ENCODE results near the gene MYH10.

DNA sequence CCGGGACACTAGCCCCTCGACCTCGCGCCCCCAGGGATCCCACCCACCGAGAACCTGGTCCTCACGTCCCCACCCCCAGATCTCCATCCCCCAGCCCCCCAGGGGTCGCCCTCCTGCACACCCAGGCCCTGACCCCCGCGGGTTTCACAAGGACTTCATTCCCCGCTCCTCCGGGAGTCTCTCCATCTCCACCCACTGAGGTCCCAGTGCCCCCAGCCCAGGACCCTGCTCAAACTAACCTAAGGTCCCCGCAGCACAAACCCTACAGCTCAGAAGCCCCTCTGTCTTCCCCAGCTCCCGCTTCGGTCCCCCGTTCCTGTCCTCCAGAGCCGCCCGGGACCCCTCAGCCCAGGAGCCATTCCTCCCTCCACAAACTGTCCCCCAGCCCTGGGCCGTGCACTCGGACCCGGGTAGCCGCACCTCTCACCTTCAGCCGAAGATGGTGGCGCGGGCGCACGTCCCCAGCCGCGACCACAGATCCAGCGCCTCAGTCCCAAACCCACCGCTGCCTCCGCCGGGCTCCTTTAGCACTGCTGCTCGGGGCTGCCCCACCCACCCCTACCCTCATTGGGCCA is at the start of gene MYH10:
- no peak for TF ChIP-seq EZH2 (IDR thresholded peaks at IDR 0.05)
- peak; percentile 76 for TF ChIP-seq POLR2AphosphoS5 (IDR thresholded peaks at IDR 0.05; ENCODE audit: borderline replicate concordance, low read depth, low read length)
